HepG2 (cell line): ENCODE results near the gene ZNF302. TPM values are rescaled to one million over a fixed set of nuclear protein-coding genes. Genes with fewer than 3 reads are reported as not detected.

Experiments
- ATAC-seq: fragments of 200-7000 bp; cut with Tn5 transposase; 3 replicates; pipeline ENCODE4 v1.9.1; 2020; ENCODE audit warnings: mild to moderate bottlenecking, moderate library complexity
- BruUV-seq: library from RNA; stranded (reverse); fragments of 400-500 nt; replicated peaks from 2 replicates; lab custom pipeline; 2021; lab: Mats Ljungman, UMichigan
- CTCF ChIA-PET: fragments of 300-600 bp; formaldehyde crosslinking; extraction: SDS; loops from one replicate; lab custom pipeline; 2021; ENCODE audit warnings: low total read pairs, inconsistent platforms, low intra/inter-chr PET ratio; lab: Yijun Ruan, JAX
- POLR2A ChIA-PET: fragments of 350-600 bp; sonication (Branson Sonifier 250); formaldehyde crosslinking; loops from one replicate; lab custom pipeline; 2020; ENCODE audit warnings: antibody characterized with exemption, inconsistent platforms; lab: Yijun Ruan, JAX
- DNase-seq: peaks from one replicate; pipeline ENCODE4 v3.0.0-alpha.2; 2015; ENCODE audit warnings: low spot score
- FAIRE-seq: peaks from 3 replicates; lab custom pipeline; 2011; peaks lifted over from hg19 to GRCh38; lab: Jason Lieb, UNC
- H2AFZ ChIP-seq: one replicate; pipeline ENCODE4 v1.6.1; 2011; ENCODE audit warnings: low read length, inconsistent platforms
- H3K27ac ChIP-seq: fragments of 300-600 bp; 3 replicates; pipeline ENCODE4 v1.8.0; 2011; ENCODE audit warnings: mixed run types, mild to moderate bottlenecking, mixed read lengths, low read length, inconsistent platforms; ENCODE audit not compliant: insufficient read depth; ENCODE audit errors: extremely low read length
- H3K27me3 ChIP-seq, 2 experiments: fragments of 200-600 bp in 1 of 2; 2 replicates in 1 of 2; 3 replicates in 1 of 2; pipeline versions ENCODE4 v1.6.0 to v1.8.0; 2011; ENCODE audit warnings: low read length in 2 of 2, mild to moderate bottlenecking in 2 of 2, moderate library complexity in 2 of 2, inconsistent platforms in 1 of 2; ENCODE audit not compliant: insufficient read depth in 2 of 2, control insufficient read depth in 1 of 2
- H3K36me3 ChIP-seq, 2 experiments: fragments of 200-600 bp in 1 of 2; replicated peaks in 1 of 2; 2 replicates in 1 of 2; 3 replicates in 1 of 2; pipeline versions ENCODE4 v1.5.1 to v1.8.0; 2011; ENCODE audit warnings: low read length in 2 of 2, inconsistent platforms in 1 of 2; ENCODE audit not compliant: insufficient read depth in 2 of 2, control insufficient read depth in 1 of 2
- H3K4me1 ChIP-seq: 2 replicates; pipeline ENCODE4 v1.5.1; 2012; ENCODE audit warnings: low read length, inconsistent platforms; ENCODE audit not compliant: insufficient read depth
- H3K4me2 ChIP-seq: 2 replicates; pipeline ENCODE4 v1.6.0; 2011; ENCODE audit warnings: low read depth, low read length, inconsistent platforms
- H3K4me3 ChIP-seq, 3 experiments: fragments of 200-600 bp in 1 of 3; sonication (generic), shearing (Covaris generic) in 1 of 3; replicated peaks in 1 of 3; 2 replicates each; pipeline ENCODE4 v1.5.1; 2011 to 2016; ENCODE audit warnings: low read length in 3 of 3, inconsistent platforms in 2 of 3, low read depth in 2 of 3, mild to moderate bottlenecking in 2 of 3, control low read depth in 1 of 3, mixed read lengths in 1 of 3; ENCODE audit not compliant: insufficient read depth in 1 of 3
- H3K79me2 ChIP-seq: one replicate; pipeline ENCODE4 v1.6.1; 2011; ENCODE audit warnings: low read length, inconsistent platforms; ENCODE audit not compliant: insufficient read depth
- H3K9ac ChIP-seq: 2 replicates; pipeline ENCODE4 v1.6.0; 2011; ENCODE audit warnings: mild to moderate bottlenecking, low read depth, low read length, inconsistent platforms; ENCODE audit not compliant: insufficient read depth
- H3K9me3 ChIP-seq: 2 replicates; pipeline ENCODE4 v1.5.1; 2012; ENCODE audit warnings: mild to moderate bottlenecking, low read length
- H4K20me1 ChIP-seq: 2 replicates; pipeline ENCODE4 v1.6.0; 2011; ENCODE audit warnings: inconsistent platforms, mild to moderate bottlenecking, low read length, moderate library complexity; ENCODE audit not compliant: insufficient read depth
- BCL6 ChIP-seq: IDR thresholded peaks from 2 replicates; pipeline ENCODE4 v1.6.1; 2016; ENCODE audit warnings: missing genetic modification reagents, missing compliant biosample characterization
- CEBPG ChIP-seq: IDR thresholded peaks from 2 replicates; pipeline ENCODE4 v1.6.1; 2016
- GFI1 ChIP-seq: sonication (generic); formaldehyde crosslinking; IDR thresholded peaks from 2 replicates; pipeline ENCODE4 v1.5.0; 2020; ENCODE audit warnings: missing genetic modification reagents, mild to moderate bottlenecking, borderline replicate concordance
- HMG20B ChIP-seq: conservative IDR thresholded peaks from 2 replicates; pipeline ENCODE4 v1.6.1; 2016; ENCODE audit warnings: missing genetic modification reagents, missing compliant biosample characterization
- NFIB ChIP-seq: sonication (generic); formaldehyde crosslinking; IDR thresholded peaks from 2 replicates; pipeline ENCODE4 v1.9.0; 2021; ENCODE audit warnings: missing genetic modification reagents, mild to moderate bottlenecking, borderline replicate concordance
- PAF1 ChIP-seq: IDR thresholded peaks from 2 replicates; pipeline ENCODE4 v1.6.1; 2016; ENCODE audit warnings: missing genetic modification reagents, missing compliant biosample characterization
- PCBP1 ChIP-seq: fragments of 200-400 bp; formaldehyde crosslinking; IDR thresholded peaks from 2 replicates; pipeline ENCODE4 v1.6.1; 2017; ENCODE audit warnings: mild to moderate bottlenecking, low read depth, low read length, borderline replicate concordance
- RFXANK ChIP-seq: IDR thresholded peaks from 2 replicates; pipeline ENCODE4 v1.6.1; 2016
- SOX13 ChIP-seq, 3 experiments: fragments of 450-650 bp in 1 of 3; sonication (generic) in 1 of 3; formaldehyde crosslinking in 1 of 3; IDR thresholded peaks in 2 of 3; conservative IDR thresholded peaks in 1 of 3; 2 replicates each; pipeline versions ENCODE4 v1.5.0 to v1.6.1; 2016 to 2020; ENCODE audit warnings: antibody characterized with exemption in 1 of 3, mild to moderate bottlenecking in 1 of 3, missing compliant biosample characterization in 1 of 3, missing genetic modification reagents in 1 of 3, moderate library complexity in 1 of 3
- TEAD2 ChIP-seq: sonication (generic); formaldehyde crosslinking; IDR thresholded peaks from 2 replicates; pipeline ENCODE4 v1.9.0; 2021; ENCODE audit warnings: missing genetic modification reagents
- THYN1 ChIP-seq: sonication (generic); formaldehyde crosslinking; IDR thresholded peaks from 2 replicates; pipeline ENCODE4 v1.8.1; 2023; ENCODE audit warnings: low read depth, mild to moderate bottlenecking, moderate library complexity, missing genetic modification reagents, borderline replicate concordance
- ZNF430 ChIP-seq: sonication (generic); formaldehyde crosslinking; IDR thresholded peaks from 2 replicates; pipeline ENCODE4 v1.9.0; 2021; ENCODE audit warnings: mild to moderate bottlenecking, missing genetic modification reagents
- ZNF720 ChIP-seq: sonication (generic); formaldehyde crosslinking; IDR thresholded peaks from 2 replicates; pipeline ENCODE4 v1.4.0; 2020; ENCODE audit warnings: missing genetic modification reagents
- ZNF761 ChIP-seq: sonication (generic); formaldehyde crosslinking; conservative IDR thresholded peaks from 2 replicates; pipeline ENCODE4 v1.4.0; 2020; ENCODE audit warnings: mild to moderate bottlenecking, missing genetic modification reagents
- WGBS: methylation state at CpG from one replicate; pipeline ENCODE4 v1.1.6; 2017; ENCODE audit warnings: low lambda C conversion rate; 5-methylcytosine and 5-hydroxymethylcytosine counted together
- in situ Hi-C: cut with HindIII; loops from 2 replicates; pipeline ENCODE4 v1.10.0; 2017; ENCODE audit warnings: low pct_unique_long_range_greater_than_20kb; ENCODE audit not compliant: extremely low pct_ligation_motif_present
- intact Hi-C: fragments of 100-400 bp; cut with micrococcal nuclease; formaldehyde crosslinking; loops from one replicate; pipeline ENCODE4 v1.10.0; 2022; ENCODE audit not compliant: unreplicated experiment
- polyA plus RNA-seq, 8 experiments: library from polyadenylated mRNA; depleted of rRNA in 3 of 8; stranded (reverse) in 7 of 8; unstranded in 1 of 8; fragments of >200 nt; fragmentation: Illumina TruSeq in 4 of 8; extraction: Trizol in 4 of 8; gene quantifications; 2 replicates each; pipeline versions ENCODE4 v1.2.1 to v1.2.3, GENCODE V29; 2011 to 2016; ENCODE audit warnings: low read depth in 4 of 8, missing spikeins in 1 of 8, mixed read lengths in 1 of 8; ENCODE audit not compliant: insufficient read depth in 1 of 8
- total RNA-seq, 5 experiments: library from RNA; depleted of rRNA; stranded (reverse); fragments of >200 nt; fragmentation: Illumina TruSeq; extraction: Trizol; gene quantifications; 2 replicates each; pipeline ENCODE4 v1.2.3, GENCODE V29; 2016; ENCODE audit warnings: low read depth in 1 of 5
- TF ChIP-seq, protein P1 (sequence below): sonication (generic); formaldehyde crosslinking; IDR thresholded peaks from 2 replicates; pipeline ENCODE4 v1.4.0; 2020; ENCODE audit warnings: missing genetic modification reagents
- TF ChIP-seq, protein P2 (sequence below): sonication (generic); formaldehyde crosslinking; IDR thresholded peaks from 2 replicates; pipeline ENCODE4 v1.5.1; 2020; ENCODE audit warnings: missing genetic modification reagents, mild to moderate bottlenecking, borderline replicate concordance
- TF ChIP-seq, protein P3 (sequence below): sonication (generic); formaldehyde crosslinking; IDR thresholded peaks from 2 replicates; pipeline ENCODE4 v1.4.0; 2020; ENCODE audit warnings: missing genetic modification reagents, mild to moderate bottlenecking, borderline replicate concordance
- TF ChIP-seq, protein P4 (sequence below): IDR thresholded peaks from 2 replicates; pipeline ENCODE4 v1.6.1; 2016; ENCODE audit warnings: missing compliant biosample characterization, missing genetic modification reagents, borderline replicate concordance

ZNF302 gene
- total and polyA plus RNA-seq, 2 of the 13 experiments (the other 11 are each of a cell fraction or from before 2014, with no cell fraction given), result not detected

DNA sequence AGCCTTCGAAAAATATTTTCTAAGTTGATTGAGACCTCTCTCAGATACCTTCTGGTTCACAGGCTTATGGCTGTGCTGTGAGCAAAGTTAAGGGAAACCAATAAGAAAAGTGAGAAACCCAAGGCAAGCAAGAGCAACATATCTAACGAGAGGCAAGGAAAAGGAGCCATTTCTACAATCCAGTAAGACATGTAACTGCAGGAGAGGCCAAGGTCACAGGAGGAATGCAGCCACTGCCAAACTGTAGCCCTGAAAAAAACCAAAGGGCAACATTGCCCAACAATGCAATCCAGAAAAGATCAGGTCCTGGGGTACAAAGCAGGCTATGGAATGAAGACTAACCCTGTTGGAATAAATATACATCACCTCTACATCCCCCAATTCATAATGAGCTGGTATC is 21.8 kb upstream of the ZNF302 start:
- in situ Hi-C loops (no loop called here), intact Hi-C loops (no loop called here)
- CTCF ChIA-PET, result no interaction called here
- no peaks in the 10 kb centered on the region for H3K36me3 ChIP-seq
- peaks cover 7% of the 10 kb centered on the region; the same call in 1 of the 2 replicates for H3K9me3 ChIP-seq
- H3K9ac ChIP-seq, result no peak overlapping the region
- H3K4me2 ChIP-seq, result peak overlapping the region; percentile 31; the same call in 1 of the 2 replicates
- BruUV-seq, result no TSS peak
- ATAC-seq (no peak), FAIRE-seq (peak; percentile 8), DNase-seq (no peak)
- H3K79me2 ChIP-seq, result no peaks in the 10 kb centered on the region
- no peak overlapping the region for H2AFZ ChIP-seq
- H3K4me3 ChIP-seq, result no peak overlapping the region
- peaks cover 16% of the 10 kb centered on the region for H3K4me1 ChIP-seq
- POLR2A ChIA-PET, result no interaction called here
- no peaks in the 10 kb centered on the region for H3K27me3 ChIP-seq
- H4K20me1 ChIP-seq, result no peaks in the 10 kb centered on the region
- no peak overlapping the region for H3K27ac ChIP-seq
- 0% methylated on average over 2 of the region's 2 CpGs for WGBS
- TF ChIP-seq GFI1 (no peak), PAF1 (no peak), HMG20B (no peak), TEAD2 (CRISPR knock-in tag) (no peak), THYN1 (CRISPR knock-in tag) (no peak), ZNF761 (CRISPR knock-in tag) (no peak), PCBP1 (no peak), BCL6 (CRISPR knock-in tag) (peak; percentile 25; the same call in 1 of the 2 replicates), SOX13 (IDR thresholded peaks at IDR 0.05) (no peak), SOX13 (CRISPR knock-in tag; conservative IDR thresholded peaks at IDR 0.05 in 1 of 2, IDR thresholded peaks at IDR 0.05 in 1 of 2) (0 out of 4 replicates have a peak, but pooled peaks of 1 of the 2 experiments have one; percentile 24), CEBPG (CRISPR knock-in tag) (peak; percentile 77), NFIB (CRISPR knock-in tag) (no peak), ZNF720 (no peak), RFXANK (CRISPR knock-in tag) (no peak), ZNF430 (no peak)
- TF ChIP-seq, protein P1, sequence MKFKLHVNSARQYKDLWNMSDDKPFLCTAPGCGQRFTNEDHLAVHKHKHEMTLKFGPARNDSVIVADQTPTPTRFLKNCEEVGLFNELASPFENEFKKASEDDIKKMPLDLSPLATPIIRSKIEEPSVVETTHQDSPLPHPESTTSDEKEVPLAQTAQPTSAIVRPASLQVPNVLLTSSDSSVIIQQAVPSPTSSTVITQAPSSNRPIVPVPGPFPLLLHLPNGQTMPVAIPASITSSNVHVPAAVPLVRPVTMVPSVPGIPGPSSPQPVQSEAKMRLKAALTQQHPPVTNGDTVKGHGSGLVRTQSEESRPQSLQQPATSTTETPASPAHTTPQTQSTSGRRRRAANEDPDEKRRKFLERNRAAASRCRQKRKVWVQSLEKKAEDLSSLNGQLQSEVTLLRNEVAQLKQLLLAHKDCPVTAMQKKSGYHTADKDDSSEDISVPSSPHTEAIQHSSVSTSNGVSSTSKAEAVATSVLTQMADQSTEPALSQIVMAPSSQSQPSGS (CRISPR knock-in tag), result no peak
- TF ChIP-seq, protein P2, sequence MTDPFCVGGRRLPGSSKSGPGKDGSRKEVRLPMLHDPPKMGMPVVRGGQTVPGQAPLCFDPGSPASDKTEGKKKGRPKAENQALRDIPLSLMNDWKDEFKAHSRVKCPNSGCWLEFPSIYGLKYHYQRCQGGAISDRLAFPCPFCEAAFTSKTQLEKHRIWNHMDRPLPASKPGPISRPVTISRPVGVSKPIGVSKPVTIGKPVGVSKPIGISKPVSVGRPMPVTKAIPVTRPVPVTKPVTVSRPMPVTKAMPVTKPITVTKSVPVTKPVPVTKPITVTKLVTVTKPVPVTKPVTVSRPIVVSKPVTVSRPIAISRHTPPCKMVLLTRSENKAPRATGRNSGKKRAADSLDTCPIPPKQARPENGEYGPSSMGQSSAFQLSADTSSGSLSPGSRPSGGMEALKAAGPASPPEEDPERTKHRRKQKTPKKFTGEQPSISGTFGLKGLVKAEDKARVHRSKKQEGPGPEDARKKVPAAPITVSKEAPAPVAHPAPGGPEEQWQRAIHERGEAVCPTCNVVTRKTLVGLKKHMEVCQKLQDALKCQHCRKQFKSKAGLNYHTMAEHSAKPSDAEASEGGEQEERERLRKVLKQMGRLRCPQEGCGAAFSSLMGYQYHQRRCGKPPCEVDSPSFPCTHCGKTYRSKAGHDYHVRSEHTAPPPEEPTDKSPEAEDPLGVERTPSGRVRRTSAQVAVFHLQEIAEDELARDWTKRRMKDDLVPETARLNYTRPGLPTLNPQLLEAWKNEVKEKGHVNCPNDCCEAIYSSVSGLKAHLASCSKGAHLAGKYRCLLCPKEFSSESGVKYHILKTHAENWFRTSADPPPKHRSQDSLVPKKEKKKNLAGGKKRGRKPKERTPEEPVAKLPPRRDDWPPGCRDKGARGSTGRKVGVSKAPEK (CRISPR knock-in tag), result no peak
- TF ChIP-seq, protein P3, sequence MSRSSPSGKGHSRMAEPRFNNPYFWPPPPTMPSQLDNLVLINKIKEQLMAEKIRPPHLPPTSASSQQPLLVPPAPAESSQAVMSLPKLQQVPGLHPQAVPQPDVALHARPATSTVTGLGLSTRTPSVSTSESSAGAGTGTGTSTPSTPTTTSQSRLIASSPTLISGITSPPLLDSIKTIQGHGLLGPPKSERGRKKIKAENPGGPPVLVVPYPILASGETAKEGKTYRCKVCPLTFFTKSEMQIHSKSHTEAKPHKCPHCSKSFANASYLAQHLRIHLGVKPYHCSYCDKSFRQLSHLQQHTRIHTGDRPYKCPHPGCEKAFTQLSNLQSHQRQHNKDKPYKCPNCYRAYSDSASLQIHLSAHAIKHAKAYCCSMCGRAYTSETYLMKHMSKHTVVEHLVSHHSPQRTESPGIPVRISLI (CRISPR knock-in tag), result peak; percentile 50; the same call in 1 of the 2 replicates
- TF ChIP-seq, protein P4, sequence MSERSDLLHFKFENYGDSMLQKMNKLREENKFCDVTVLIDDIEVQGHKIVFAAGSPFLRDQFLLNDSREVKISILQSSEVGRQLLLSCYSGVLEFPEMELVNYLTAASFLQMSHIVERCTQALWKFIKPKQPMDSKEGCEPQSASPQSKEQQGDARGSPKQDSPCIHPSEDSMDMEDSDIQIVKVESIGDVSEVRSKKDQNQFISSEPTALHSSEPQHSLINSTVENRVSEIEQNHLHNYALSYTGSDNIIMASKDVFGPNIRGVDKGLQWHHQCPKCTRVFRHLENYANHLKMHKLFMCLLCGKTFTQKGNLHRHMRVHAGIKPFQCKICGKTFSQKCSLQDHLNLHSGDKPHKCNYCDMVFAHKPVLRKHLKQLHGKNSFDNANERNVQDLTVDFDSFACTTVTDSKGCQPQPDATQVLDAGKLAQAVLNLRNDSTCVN (CRISPR knock-in tag), result peak; percentile 93
